ENCODE results near the gene MIS18BP1. TPM values are rescaled to one million over a fixed set of nuclear protein-coding genes. Genes with fewer than 3 reads are reported as not detected.

The MIS18BP1 gene
- total RNA-seq, 1 donor from 2014 or later, result 18.2 TPM

Other genes starting within 250 kb of the MIS18BP1 start
- 29.2 TPM for gene PRPF39, start 169.1 kb downstream of the MIS18BP1 start, total RNA-seq
- 39.0 TPM for gene FKBP3, start 118.7 kb downstream of the MIS18BP1 start, total RNA-seq
- 4.5 TPM for gene FANCM, start 117.3 kb downstream of the MIS18BP1 start, total RNA-seq